ENCODE data around the gene CENPE. TPM values are rescaled to one million over a fixed set of nuclear protein-coding genes. Genes with fewer than 3 reads are reported as not detected.

CENPE gene
- total RNA-seq, 1 experiment from 2014 or later = 80.3 TPM

DNA sequence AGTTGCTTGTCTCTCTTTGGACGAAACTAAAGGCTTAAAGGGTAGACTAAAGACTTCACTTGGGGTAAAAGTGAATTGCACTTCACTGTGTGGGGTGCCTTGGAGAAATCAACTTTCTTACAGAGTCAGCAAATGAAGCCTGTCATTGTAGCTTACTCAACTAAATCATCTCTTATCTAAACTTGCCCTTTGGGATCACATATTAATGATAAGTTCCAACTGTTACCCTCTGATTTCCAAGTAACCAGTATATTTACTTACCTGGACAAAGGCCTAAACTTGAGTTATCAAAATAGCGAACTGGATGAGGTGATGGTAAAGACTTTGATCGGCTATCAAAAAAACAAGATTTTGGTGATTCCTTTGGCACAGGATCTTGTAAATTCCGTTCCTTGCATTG is 89.6 kb downstream of the CENPE start:
- no peak for DNase-seq (ENCODE audit: low spot score)
- no peaks in the 10 kb centered on the region for H3K4me1 ChIP-seq (ENCODE audit: insufficient read depth, low read length, poor library complexity, severe bottlenecking)
- H3K4me3 ChIP-seq (ENCODE audit: low read depth, low read length, poor library complexity, severe bottlenecking) = no peak overlapping the region
- no peak overlapping the region for H3K27ac ChIP-seq (ENCODE audit: low read depth, low read length, poor library complexity, severe bottlenecking)
- peaks cover 41% of the 10 kb centered on the region for H3K36me3 ChIP-seq (ENCODE audit: insufficient read depth, low read length, poor library complexity, severe bottlenecking)
- intact Hi-C loops (cut with micrococcal nuclease; ENCODE audit: unreplicated experiment) = no loop called here
- no peaks in the 10 kb centered on the region for H3K27me3 ChIP-seq (replicated peaks; ENCODE audit: insufficient read depth, low read depth, low read length, poor library complexity)
- CTCF ChIA-PET = no interaction called here
- no peaks in the 10 kb centered on the region for H3K9me3 ChIP-seq (ENCODE audit: low read depth, low read length, poor library complexity, severe bottlenecking)
- BruUV-seq (replicated peaks) = no TSS peak
- POLR2A ChIA-PET (ENCODE audit: low non-redundant PET) = no interaction called here
- TF ChIP-seq EZH2 (IDR thresholded peaks at IDR 0.05; ENCODE audit: borderline replicate concordance, low read depth, low read length, poor library complexity, severe bottlenecking) = no peak
- TF ChIP-seq CTCF (conservative IDR thresholded peaks at IDR 0.05; ENCODE audit: low read depth, low read length) = no peak

DNA sequence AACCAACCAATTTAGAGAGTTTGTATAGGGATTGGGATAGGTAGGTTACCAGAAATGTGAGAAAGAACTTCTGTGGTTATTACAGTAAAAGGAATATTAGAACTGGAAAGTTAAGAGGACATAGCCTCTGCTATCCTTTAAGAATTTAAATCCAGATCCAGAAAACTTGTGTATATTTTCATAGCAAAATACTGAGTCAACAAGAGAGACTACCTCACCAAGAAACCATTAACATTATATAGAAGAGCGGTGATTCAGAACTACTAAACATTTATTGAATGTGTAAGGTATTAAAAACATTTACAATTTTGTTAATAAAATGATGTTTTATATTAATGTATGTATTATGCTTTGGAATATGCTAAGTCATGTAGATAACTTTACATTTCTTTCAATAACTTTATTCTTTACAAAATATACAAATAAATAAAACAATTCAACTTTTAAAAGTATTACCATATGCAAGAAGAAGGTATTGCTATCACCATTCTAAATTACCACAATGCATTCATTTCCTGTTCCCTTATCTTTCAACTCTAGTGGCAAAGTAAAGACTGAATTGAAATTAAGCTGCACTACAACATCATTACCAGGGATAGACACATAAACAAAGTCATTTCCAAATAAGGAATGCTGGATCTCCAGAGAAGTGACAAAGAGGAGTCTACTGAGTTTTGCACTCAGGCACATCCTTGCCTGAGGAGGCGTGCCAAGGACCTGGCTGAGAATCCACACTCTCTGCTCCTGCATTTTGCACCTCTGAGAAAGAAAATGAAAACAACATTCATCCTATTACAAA is 92.4 kb downstream of the CENPE start:
- Histone ChIP-seq H3K27me3 (replicated peaks; ENCODE audit: insufficient read depth, low read depth, low read length, poor library complexity) (no peaks in the 10 kb centered on the region), H3K4me1 (ENCODE audit: insufficient read depth, low read length, poor library complexity, severe bottlenecking) (no peaks in the 10 kb centered on the region), H3K4me3 (ENCODE audit: low read depth, low read length, poor library complexity, severe bottlenecking) (no peak overlapping the region), H3K9me3 (ENCODE audit: low read depth, low read length, poor library complexity, severe bottlenecking) (no peaks in the 10 kb centered on the region), H3K36me3 (ENCODE audit: insufficient read depth, low read length, poor library complexity, severe bottlenecking) (peaks cover 36% of the 10 kb centered on the region), H3K27ac (ENCODE audit: low read depth, low read length, poor library complexity, severe bottlenecking) (no peak overlapping the region)
- TF ChIP-seq CTCF (conservative IDR thresholded peaks at IDR 0.05; ENCODE audit: low read depth, low read length) = no peak
- no peak for TF ChIP-seq EZH2 (IDR thresholded peaks at IDR 0.05; ENCODE audit: borderline replicate concordance, low read depth, low read length, poor library complexity, severe bottlenecking)
- POLR2A ChIA-PET (ENCODE audit: low non-redundant PET) = no interaction called here
- no peak for DNase-seq (ENCODE audit: low spot score)
- BruUV-seq (replicated peaks) = no TSS peak
- intact Hi-C loops (cut with micrococcal nuclease; ENCODE audit: unreplicated experiment) = no loop called here
- CTCF ChIA-PET = no interaction called here

GRCh38 chr4:103104886-103105285 is 93.3 kb downstream of the CENPE start:
- ChIA-PET POLR2A (ENCODE audit: low non-redundant PET) (no interaction called here), CTCF (no interaction called here)
- intact Hi-C loops (cut with micrococcal nuclease; ENCODE audit: unreplicated experiment) = loop anchor here (5.0 kb wide), 1 partner anchor 827 kb away; no protein-coding TSS in a partner anchor
- no TSS peak for BruUV-seq (replicated peaks)
- Histone ChIP-seq H3K4me3 (ENCODE audit: low read depth, low read length, poor library complexity, severe bottlenecking) (no peak overlapping the region), H3K9me3 (ENCODE audit: low read depth, low read length, poor library complexity, severe bottlenecking) (no peaks in the 10 kb centered on the region), H3K4me1 (ENCODE audit: insufficient read depth, low read length, poor library complexity, severe bottlenecking) (no peaks in the 10 kb centered on the region), H3K27ac (ENCODE audit: low read depth, low read length, poor library complexity, severe bottlenecking) (no peak overlapping the region), H3K27me3 (replicated peaks; ENCODE audit: insufficient read depth, low read depth, low read length, poor library complexity) (no peaks in the 10 kb centered on the region), H3K36me3 (ENCODE audit: insufficient read depth, low read length, poor library complexity, severe bottlenecking) (peaks cover 28% of the 10 kb centered on the region)
- DNase-seq (ENCODE audit: low spot score) = no peak
- TF ChIP-seq EZH2 (IDR thresholded peaks at IDR 0.05; ENCODE audit: borderline replicate concordance, low read depth, low read length, poor library complexity, severe bottlenecking) = no peak
- TF ChIP-seq CTCF (conservative IDR thresholded peaks at IDR 0.05; ENCODE audit: low read depth, low read length) = no peak

Data from A673 (cell line).